IPS DF 19.7 (cell line): Measurements from ENCODE around the gene SLC7A5.
"Not testable (repeated sequence)": the region's sequence is repeated elsewhere in the genome, so short reads cannot be mapped to it uniquely, and the experiment has no call there.

Experiments
- DNase-seq: peaks from one replicate; pipeline ENCODE4 v3.0.0-alpha.2; 2013; ENCODE audit warnings: low read depth, low spot score

SLC7A5 gene

GRCh38 chr16:87794485-87795078 lies 74.7 kb downstream of the SLC7A5 start:
- no peak for DNase-seq

- no peak for DNase-seq
These were observed 77.1 kb downstream of the SLC7A5 start for GRCh38 chr16:87792205-87792565.

- DNase-seq, result no peak
These were observed 77.8 kb downstream of the SLC7A5 start for GRCh38 chr16:87791295-87792204.

- DNase-seq, result no peak
These were observed 78.8 kb downstream of the SLC7A5 start for GRCh38 chr16:87790292-87791100.

- DNase-seq, result no peak
These were observed 79.6 kb downstream of the SLC7A5 start for GRCh38 chr16:87789437-87790291.

GRCh38 chr16:87788730-87789436 lies 80.4 kb downstream of the SLC7A5 start:
- DNase-seq, result not testable (repeated sequence)

- not testable (repeated sequence) for DNase-seq
These were observed 81.7 kb downstream of the SLC7A5 start for GRCh38 chr16:87787451-87788091.

GRCh38 chr16:87784812-87785211 lies 84.5 kb downstream of the SLC7A5 start:
- DNase-seq, result no peak

- no peak for DNase-seq
These were observed 87.3 kb downstream of the SLC7A5 start for GRCh38 chr16:87782033-87782432.

- DNase-seq, result no peak
These were observed 88.8 kb downstream of the SLC7A5 start for GRCh38 chr16:87780385-87780989.
